SK-N-SH treated with all-trans-retinoic acid at 6 μM for 48 hours (cell line): ENCODE data around the gene RAD51B.

Experiments
- ARNTL ChIP-seq: fragments of 450-650 bp; formaldehyde crosslinking; IDR thresholded peaks from 2 replicates; pipeline ENCODE4 v1.5.0; 2020; ENCODE audit warnings: low read depth, mild to moderate bottlenecking, moderate library complexity, borderline replicate concordance
- BACH2 ChIP-seq: fragments of 250-450 bp; sonication (Bioruptor Pico); IDR thresholded peaks from 2 replicates; pipeline ENCODE4 v1.9.0; 2021; ENCODE audit warnings: mild to moderate bottlenecking, borderline replicate concordance
- CREB5 ChIP-seq: fragments of 250-450 bp; sonication (Bioruptor Pico); IDR thresholded peaks from 2 replicates; pipeline ENCODE4 v1.5.1; 2020; ENCODE audit warnings: low read depth, mild to moderate bottlenecking, moderate library complexity
- CSRNP3 ChIP-seq: fragments of 250-450 bp; sonication (Bioruptor Pico); IDR thresholded peaks from 2 replicates; pipeline ENCODE4 v1.5.1; 2021; ENCODE audit warnings: mild to moderate bottlenecking, moderate library complexity
- ESRRG ChIP-seq: fragments of 250-450 bp; sonication (Bioruptor Pico); IDR thresholded peaks from 2 replicates; pipeline ENCODE4 v1.6.1; 2021; ENCODE audit warnings: mild to moderate bottlenecking
- ISL1 ChIP-seq: fragments of 250-450 bp; sonication (Bioruptor Pico); IDR thresholded peaks from 2 replicates; pipeline ENCODE4 v2.1.2; 2022; ENCODE audit warnings: mild to moderate bottlenecking, moderate library complexity
- OSR1 ChIP-seq: fragments of 250-450 bp; sonication (Bioruptor Pico); IDR thresholded peaks from 2 replicates; pipeline ENCODE4 v1.8.0; 2022; ENCODE audit warnings: moderate library complexity, mild to moderate bottlenecking, inconsistent platforms
- PATZ1 ChIP-seq: fragments of 250-450 bp; sonication (Bioruptor Pico); IDR thresholded peaks from 2 replicates; pipeline ENCODE4 v1.8.0; 2020; ENCODE audit warnings: mild to moderate bottlenecking, moderate library complexity, borderline replicate concordance
- PPARA ChIP-seq: fragments of 250-450 bp; sonication (Bioruptor Pico); IDR thresholded peaks from 2 replicates; pipeline ENCODE4 v1.5.0; 2020; ENCODE audit warnings: mild to moderate bottlenecking, borderline replicate concordance
- TCF4 ChIP-seq: fragments of 250-450 bp; sonication (Bioruptor Pico); IDR thresholded peaks from 2 replicates; pipeline ENCODE4 v1.8.0; 2021; ENCODE audit warnings: mild to moderate bottlenecking, moderate library complexity, borderline replicate concordance
- TOX ChIP-seq: fragments of 250-450 bp; sonication (Bioruptor Pico); IDR thresholded peaks from 2 replicates; pipeline ENCODE4 v1.8.0; 2021; ENCODE audit warnings: mild to moderate bottlenecking, moderate library complexity, borderline replicate concordance
- ZNF565 ChIP-seq: fragments of 450-650 bp; formaldehyde crosslinking; conservative IDR thresholded peaks from 2 replicates; pipeline ENCODE4 v1.5.0; 2020; ENCODE audit warnings: low read depth, mild to moderate bottlenecking, moderate library complexity
- ZNF8 ChIP-seq: fragments of 450-650 bp; formaldehyde crosslinking; IDR thresholded peaks from 2 replicates; pipeline ENCODE4 v1.5.0; 2020; ENCODE audit warnings: mild to moderate bottlenecking, moderate library complexity

DNA sequence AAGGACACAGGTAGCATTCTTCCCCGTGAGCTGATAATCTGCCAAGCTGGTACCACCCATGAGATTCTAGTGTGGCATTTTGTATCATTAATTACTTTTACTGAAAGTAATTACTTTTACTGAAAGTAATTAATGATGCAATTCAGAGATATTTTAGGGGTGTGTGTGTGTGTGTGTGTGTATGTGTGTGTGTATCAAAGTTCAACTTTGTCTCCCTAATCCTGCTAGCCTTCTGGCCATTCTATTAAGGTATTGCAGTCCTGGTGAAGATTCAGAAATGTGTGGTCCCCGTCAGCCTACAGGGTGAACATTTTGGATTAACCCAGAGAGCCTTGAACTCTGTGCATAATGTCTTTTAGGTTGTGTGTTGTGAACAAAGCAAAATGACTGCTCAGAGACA is 662.4 kb downstream of the RAD51B start:
- TF ChIP-seq TOX (CRISPR knock-in tag) (no peak), PATZ1 (no peak), ZNF8 (CRISPR knock-in tag) (no peak), TCF4 (CRISPR knock-in tag) (no peak), ZNF565 (CRISPR knock-in tag) (no peak), CREB5 (no peak), PPARA (CRISPR knock-in tag) (no peak), BACH2 (CRISPR knock-in tag) (no peak), ARNTL (no peak), CSRNP3 (CRISPR knock-in tag) (no peak), ESRRG (CRISPR knock-in tag) (no peak), OSR1 (no peak), ISL1 (CRISPR knock-in tag) (no peak)
